MM.1S (cell line): ENCODE data around the gene AAMDC.
"Not testable (repeated sequence)": the region's sequence is repeated elsewhere in the genome, so short reads cannot be mapped to it uniquely, and the experiment has no call there.

Experiments
- EZH2 ChIP-seq: fragments of 300-600 bp; sonication (generic); optimal IDR thresholded peaks from 2 replicates; pipeline ENCODE3; 2017; ENCODE audit warnings: low read depth, mild to moderate bottlenecking, antibody characterized with exemption, low read length, mixed read lengths
- EZH2phosphoT487 ChIP-seq: fragments of 300-600 bp; sonication (generic); IDR thresholded peaks from 2 replicates; pipeline ENCODE4 v1.6.1; 2018; ENCODE audit warnings: antibody characterized with exemption, low read length
- TF ChIP-seq, protein P1 (sequence below): fragments of 300-600 bp; sonication (generic); IDR thresholded peaks from 2 replicates; pipeline ENCODE4 v1.5.1; 2016; ENCODE audit warnings: antibody characterized with exemption, low read length, mixed read lengths

DNA sequence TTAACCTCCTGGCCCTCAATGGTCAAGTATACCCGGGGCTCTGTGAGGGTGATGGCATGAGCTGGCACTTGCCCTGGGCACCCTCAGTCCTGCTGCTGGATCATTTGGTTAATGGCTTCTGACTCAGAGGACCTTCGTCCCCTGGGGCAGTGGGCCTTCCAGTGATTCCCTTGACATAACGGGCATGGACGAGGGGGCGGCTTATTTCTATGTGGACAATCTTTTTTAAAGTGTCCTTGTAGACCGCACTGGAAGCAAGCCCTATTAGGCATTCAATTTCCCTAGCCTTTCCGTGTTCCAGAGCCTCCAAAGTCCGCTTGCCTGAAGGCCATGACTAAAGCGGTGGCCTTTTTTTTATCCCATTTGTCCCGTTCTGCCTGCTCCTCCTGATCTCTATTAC is 40.5 kb downstream of the AAMDC start:
- TF ChIP-seq EZH2phosphoT487, EZH2: not testable (repeated sequence)
- TF ChIP-seq, protein P1, sequence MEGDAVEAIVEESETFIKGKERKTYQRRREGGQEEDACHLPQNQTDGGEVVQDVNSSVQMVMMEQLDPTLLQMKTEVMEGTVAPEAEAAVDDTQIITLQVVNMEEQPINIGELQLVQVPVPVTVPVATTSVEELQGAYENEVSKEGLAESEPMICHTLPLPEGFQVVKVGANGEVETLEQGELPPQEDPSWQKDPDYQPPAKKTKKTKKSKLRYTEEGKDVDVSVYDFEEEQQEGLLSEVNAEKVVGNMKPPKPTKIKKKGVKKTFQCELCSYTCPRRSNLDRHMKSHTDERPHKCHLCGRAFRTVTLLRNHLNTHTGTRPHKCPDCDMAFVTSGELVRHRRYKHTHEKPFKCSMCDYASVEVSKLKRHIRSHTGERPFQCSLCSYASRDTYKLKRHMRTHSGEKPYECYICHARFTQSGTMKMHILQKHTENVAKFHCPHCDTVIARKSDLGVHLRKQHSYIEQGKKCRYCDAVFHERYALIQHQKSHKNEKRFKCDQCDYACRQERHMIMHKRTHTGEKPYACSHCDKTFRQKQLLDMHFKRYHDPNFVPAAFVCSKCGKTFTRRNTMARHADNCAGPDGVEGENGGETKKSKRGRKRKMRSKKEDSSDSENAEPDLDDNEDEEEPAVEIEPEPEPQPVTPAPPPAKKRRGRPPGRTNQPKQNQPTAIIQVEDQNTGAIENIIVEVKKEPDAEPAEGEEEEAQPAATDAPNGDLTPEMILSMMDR: not testable (repeated sequence)
